GM21381 (cell line): Measurements from ENCODE around the gene SIAH2.

ENCODE experiments used
- ATAC-seq: cut with Tn5 transposase; IDR thresholded peaks from one replicate; pipeline ENCODE4 v1.9.1; 2021; ENCODE audit warnings: mild to moderate bottlenecking, moderate library complexity; ENCODE audit not compliant: unreplicated experiment

Gene SIAH2

DNA sequence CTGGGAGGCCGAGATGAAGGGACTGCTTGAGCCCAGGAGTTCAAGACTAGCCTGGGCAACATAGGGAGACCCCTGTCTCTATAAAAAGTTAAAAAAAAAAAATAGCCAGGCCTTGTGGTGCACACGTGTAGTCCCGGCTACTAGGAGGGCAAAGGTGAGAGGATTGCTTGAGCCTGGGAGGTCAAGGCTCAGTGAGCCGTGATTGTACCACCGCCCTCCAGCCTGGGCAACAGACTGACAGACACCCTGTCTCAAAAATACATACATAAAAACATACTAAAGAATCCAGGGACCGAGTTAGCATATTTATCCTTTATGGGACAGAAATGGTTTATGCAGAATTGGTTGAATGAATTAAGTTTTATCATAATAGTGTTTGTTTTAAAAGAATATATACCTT lies 13.7 kb downstream of the SIAH2 start:
- no peak for ATAC-seq

DNA sequence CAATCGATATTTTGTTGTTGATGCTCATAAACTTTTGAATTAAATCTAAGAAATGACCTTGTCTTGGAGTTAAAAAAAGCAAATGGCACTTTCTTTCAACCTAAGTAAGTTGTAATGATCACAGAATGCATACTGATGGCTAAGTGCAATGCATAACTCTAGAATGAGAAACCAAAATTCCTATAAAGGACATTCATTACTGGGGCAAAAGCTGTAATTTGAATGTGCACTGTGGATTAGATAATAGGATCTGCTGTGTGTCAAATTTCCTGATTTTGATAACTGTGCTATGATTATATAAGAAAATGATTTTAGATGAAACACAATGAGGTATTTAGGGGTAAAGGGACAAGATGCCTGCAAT lies 14.3 kb downstream of the SIAH2 start:
- no peak for ATAC-seq

GRCh38 chr3:150747886-150748683 lies 14.9 kb downstream of the SIAH2 start:
- no peak for ATAC-seq

DNA sequence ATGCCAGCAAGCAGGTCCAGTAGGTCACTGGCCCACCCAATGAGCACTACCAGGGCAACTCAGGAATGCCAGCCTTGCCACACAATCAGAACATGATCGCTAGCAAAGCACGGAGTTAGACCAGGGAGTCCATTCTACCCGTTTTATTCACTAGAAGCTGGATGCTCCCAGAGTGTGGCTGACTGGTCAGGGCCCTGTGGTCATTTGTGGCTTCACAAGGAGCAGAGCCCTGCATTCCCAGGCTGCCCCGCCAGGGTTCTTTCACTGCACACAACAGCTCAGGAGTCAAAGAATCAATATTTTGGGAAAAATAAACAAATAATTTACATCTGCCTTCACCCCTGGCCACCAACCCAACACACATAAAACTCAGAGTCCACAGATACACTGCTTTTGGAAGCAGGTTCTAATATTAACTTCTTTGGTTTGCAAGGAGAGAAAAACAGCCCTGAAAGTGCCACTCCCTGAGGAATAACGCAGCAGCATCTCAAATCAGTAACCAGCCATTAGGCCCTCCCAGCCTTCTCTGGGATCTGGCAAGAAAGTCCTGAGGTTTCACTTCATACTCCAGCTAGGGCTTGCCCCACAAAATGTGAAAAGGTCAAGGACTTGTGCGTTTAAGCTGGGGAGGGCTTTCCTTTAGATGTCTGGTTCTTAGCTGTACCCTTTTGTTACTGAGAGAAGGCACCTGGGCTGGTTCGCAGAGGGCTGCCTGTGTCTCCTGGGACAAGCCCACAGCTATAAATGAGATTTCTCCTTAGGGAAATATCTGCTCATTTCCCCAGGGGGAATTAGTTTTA lies 16.0 kb downstream of the SIAH2 start:
- no peak for ATAC-seq

- no peak for ATAC-seq
Observed at GRCh38 chr3:150745832-150746231, 17.1 kb downstream of the SIAH2 start.

DNA sequence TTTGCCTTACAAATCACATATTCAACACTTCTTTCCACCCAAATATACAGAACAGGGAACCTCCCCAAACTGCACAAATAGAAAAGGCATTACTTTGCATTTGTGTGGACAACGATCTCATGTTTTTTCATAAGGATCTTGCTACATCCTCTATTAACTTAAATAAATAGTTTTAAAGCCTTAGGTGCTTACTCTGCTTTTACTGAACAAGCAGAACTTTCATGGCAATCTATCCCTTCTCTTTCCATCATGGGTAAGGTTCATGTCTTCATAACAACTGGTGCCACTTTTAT lies 18.1 kb downstream of the SIAH2 start:
- ATAC-seq: no peak

GRCh38 chr3:150744041-150744918 lies 18.7 kb downstream of the SIAH2 start:
- ATAC-seq: no peak

GRCh38 chr3:150743508-150743907 lies 19.5 kb downstream of the SIAH2 start:
- no peak for ATAC-seq

DNA sequence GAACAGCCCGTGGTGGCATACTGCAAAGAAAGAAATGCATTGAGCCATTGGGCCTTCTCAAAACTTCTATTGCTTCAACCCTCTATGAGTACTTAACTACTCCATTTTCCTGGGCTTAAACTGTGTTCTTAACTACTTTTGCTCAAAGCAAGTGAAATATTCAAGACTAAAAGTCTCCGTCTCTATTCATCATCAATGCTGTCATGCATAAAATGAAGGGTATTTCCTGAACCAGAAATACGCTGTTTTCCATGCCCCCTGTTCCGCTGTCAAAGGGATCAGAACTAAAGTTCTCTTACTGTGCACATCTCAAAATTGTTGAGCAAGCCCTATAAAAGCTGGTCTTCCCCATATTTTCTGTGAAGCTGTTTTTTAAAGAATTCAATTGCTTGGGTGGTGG lies 20.3 kb downstream of the SIAH2 start:
- no peak for ATAC-seq

DNA sequence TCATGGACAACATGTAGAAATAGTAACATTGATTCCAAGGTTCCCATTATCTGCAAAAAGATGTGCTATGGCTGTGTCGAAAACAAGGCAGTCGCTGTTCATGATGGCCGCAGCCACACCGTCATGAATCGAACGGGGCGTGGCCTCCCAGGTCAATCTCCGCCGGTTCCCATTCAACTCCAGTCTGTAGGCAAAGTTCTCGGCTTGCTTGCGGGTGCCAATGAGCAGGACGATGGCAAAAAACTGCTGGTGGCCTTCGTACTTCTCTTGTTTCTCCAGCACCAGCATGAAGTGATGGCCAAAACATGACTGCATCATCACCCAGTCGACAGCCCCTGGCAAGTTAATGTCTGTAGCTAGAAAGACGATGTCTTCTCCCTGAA lies 20.8 kb downstream of the SIAH2 start:
- no peak for ATAC-seq

GRCh38 chr3:150741497-150742140 lies 21.4 kb downstream of the SIAH2 start:
- ATAC-seq: no peak

DNA sequence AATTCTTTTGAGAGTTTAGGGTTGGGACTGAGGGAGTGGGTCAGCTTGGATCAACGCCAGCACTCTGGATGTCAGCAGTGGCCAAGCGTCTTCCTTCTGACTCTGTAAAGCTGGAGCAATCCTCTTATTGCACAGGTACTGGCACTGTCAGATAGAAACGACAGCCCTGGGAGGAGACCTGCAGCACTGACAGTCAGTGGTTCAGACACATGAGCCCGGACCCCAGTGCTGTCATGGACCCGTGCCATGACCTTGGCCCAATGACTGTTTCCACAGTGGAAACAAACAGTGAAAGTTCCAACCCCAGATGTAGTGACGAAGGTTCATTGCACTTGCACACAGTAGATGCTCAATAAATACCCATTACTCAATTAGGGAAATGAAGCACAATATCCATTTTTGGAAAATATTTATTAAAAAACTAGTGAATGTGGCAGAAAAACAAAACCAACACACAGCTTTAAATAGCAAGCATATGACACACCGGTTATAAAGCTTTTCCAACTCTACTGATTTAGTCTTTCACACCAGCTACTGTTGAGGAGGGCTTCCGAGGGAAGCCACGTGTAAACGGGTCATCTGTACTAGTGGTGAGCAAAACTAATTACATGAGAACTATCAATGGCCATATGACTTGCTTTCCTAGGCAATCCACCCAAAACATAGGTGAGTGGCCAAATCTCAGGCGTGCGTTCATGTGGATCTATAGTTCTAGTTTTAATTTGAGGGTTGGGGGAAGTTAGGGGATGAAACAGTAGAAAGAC lies 22.1 kb downstream of the SIAH2 start:
- ATAC-seq: no peak

DNA sequence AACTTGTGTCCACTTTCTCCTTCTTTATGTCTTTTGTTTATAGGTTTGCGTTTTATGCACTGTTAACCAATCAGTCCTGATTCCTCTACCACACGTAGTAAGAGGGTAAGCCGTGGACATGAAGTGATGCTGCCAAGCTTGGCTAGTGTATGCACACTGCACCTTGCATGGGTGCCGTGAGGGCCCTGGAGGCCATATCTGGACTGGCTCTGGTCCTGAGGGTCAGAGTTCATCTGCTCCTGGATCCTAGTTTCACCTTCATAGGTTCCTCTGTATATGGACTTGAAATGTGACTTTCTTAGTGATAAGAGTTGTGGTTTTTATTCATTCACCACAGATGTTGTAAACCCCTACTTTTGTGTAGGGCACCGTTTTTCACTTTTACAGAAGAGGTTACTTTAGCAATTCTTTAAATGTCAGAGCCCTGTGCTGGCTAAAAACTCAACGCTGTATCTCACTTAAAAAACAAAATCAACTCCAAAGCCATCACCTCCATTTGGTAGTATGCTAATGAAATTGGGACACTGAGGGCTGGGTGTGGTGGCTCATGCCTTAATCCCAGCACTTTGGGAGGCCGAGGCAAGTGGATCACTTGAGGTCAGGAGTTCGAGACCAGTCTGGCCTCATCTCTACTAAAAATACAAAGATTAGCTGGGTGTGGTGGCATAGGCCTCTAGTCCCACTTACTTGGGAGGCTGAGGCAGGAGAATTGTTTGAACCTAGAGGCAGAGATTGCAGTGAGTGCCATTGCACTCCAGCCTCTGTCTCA lies 22.9 kb downstream of the SIAH2 start:
- ATAC-seq: no peak

DNA sequence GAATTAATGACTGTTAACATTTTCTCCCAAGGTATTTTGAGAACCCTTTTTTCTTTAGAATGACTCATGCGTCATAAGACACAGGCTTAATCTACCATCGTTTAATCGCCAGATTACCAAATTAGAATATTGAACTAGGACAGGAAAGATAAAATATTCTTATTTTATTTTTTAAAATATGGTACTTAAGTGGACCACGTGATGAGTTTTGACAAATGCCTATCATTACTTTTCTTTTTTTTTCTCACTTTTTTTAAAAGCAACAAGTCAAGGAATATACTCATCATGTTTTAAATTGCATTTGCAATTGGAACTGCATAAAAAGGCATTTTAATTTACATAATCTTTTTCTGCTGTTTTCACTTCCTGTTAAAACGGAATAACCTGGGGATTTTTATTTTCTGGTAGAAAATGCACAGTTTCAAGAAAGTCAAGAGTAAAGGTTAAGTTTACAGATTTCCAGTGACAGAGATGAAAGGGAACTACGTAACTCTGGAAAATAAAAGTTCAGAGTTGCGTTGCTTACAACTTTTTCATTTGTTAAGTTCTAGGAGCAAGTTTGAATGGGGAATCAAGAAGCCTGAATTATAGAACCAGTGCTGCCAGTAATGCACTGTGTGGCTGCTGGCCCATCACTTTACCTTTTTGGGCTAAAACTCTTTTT lies 23.6 kb downstream of the SIAH2 start:
- ATAC-seq: no peak

- ATAC-seq: no peak
Observed at GRCh38 chr3:150738688-150739087, 24.3 kb downstream of the SIAH2 start.

GRCh38 chr3:150737874-150738679 lies 24.9 kb downstream of the SIAH2 start:
- peak; percentile 37 for ATAC-seq

GRCh38 chr3:150736903-150737832 lies 25.8 kb downstream of the SIAH2 start:
- ATAC-seq: no peak
